Stomach (tissue), 9 donors: ENCODE measurements around the gene FRAS1. TPM values are rescaled to one million over a fixed set of nuclear protein-coding genes. Genes with fewer than 3 reads are reported as not detected.

Experiments used
- DNase-seq, 2 donors: peaks; one replicate each; pipeline versions ENCODE4 v3.0.0 to v3.0.0-alpha.2; 2013 to 2019
- H3K27ac ChIP-seq, 5 donors: fragments of 200-600 bp in 4 of 5; sonication (generic) in 4 of 5; one replicate each; pipeline ENCODE4 v1.5.1; 2013 to 2019; ENCODE audit warnings: mild to moderate bottlenecking in 1 of 5, moderate library complexity in 1 of 5
- H3K27me3 ChIP-seq, 3 donors: fragments of 200-600 bp; sonication (generic); one replicate each; pipeline ENCODE4 v1.5.1; 2017 to 2019; ENCODE audit warnings: mixed run types in 1 of 3
- H3K36me3 ChIP-seq, 4 donors: fragments of 200-600 bp; sonication (generic); 1 replicate in 3 of 4; 2 replicates in 1 of 4; pipeline ENCODE4 v1.5.1; 2016 to 2019
- H3K4me1 ChIP-seq, 4 donors: fragments of 200-600 bp; sonication (generic); one replicate each; pipeline ENCODE4 v1.5.1; 2016 to 2019
- H3K4me3 ChIP-seq, 4 donors: fragments of 200-600 bp; sonication (generic) in 3 of 4; one replicate each; pipeline ENCODE4 v1.5.1; 2016 to 2019; ENCODE audit warnings: mild to moderate bottlenecking in 1 of 4
- H3K9me3 ChIP-seq, 4 donors: fragments of 200-600 bp; sonication (generic); one replicate each; pipeline ENCODE4 v1.5.1; 2016 to 2019
- EP300 ChIP-seq: sonication (generic); formaldehyde crosslinking; IDR thresholded peaks from one replicate; pipeline ENCODE4 v1.6.1; 2017; ENCODE audit warnings: antibody characterized with exemption
- POLR2A ChIP-seq, 4 donors: fragments of 450-650 bp; IDR thresholded peaks; one replicate each; pipeline ENCODE4 v1.6.1; 2016; ENCODE audit warnings: antibody characterized with exemption in 4 of 4, control low read depth in 2 of 4, mild to moderate bottlenecking in 1 of 4, moderate library complexity in 1 of 4
- POLR2AphosphoS5 ChIP-seq, 3 donors: sonication (generic); formaldehyde crosslinking; IDR thresholded peaks; one replicate each; pipeline ENCODE4 v1.6.1; 2016; ENCODE audit warnings: antibody characterized with exemption in 3 of 3
- WGBS, 5 donors: extraction: QIAGEN DNeasy Blood & Tissue Kit in 3 of 5; methylation state at CpG; one replicate each; pipeline versions ENCODE4 v1.1.5 to v1.1.7; 2013 to 2018; 5-methylcytosine and 5-hydroxymethylcytosine counted together
- intact Hi-C: fragments of 100-400 bp; cut with DNase I; formaldehyde crosslinking; loops from one replicate; pipeline ENCODE4 v1.15.1; 2023; ENCODE audit warnings: low total_unique reads
- polyA plus RNA-seq, 3 donors: library from polyadenylated mRNA; stranded (reverse); fragments of 200-250 nt; gene quantifications; one replicate each; pipeline ENCODE4 v1.2.3, GENCODE V29; 2013
- total RNA-seq, 5 donors: library from RNA; depleted of rRNA; stranded (reverse); fragments of >200 nt; gene quantifications; one replicate each; pipeline versions ENCODE4 v1.1.0 to v1.2.3, GENCODE V29; 2014 to 2016
- TF ChIP-seq, protein P1 (sequence below), 7 experiments: fragments of 450-650 bp in 4 of 7; fragments of 200-600 bp in 3 of 7; sonication (generic) in 3 of 7; IDR thresholded peaks; one replicate each; pipeline ENCODE4 v1.5.1; 2016 to 2019; ENCODE audit warnings: antibody characterized with exemption in 7 of 7, control low read depth in 2 of 7, mild to moderate bottlenecking in 1 of 7
- donor health status: healthy with polysubstance abuse.
- donor health status: Bipolar disorder and iron deficiency.
- donor health status: healthy.

The FRAS1 gene
- total and polyA plus RNA-seq, 8 donors, result under 0.01 to 12.7 (median 2.0) TPM

DNA sequence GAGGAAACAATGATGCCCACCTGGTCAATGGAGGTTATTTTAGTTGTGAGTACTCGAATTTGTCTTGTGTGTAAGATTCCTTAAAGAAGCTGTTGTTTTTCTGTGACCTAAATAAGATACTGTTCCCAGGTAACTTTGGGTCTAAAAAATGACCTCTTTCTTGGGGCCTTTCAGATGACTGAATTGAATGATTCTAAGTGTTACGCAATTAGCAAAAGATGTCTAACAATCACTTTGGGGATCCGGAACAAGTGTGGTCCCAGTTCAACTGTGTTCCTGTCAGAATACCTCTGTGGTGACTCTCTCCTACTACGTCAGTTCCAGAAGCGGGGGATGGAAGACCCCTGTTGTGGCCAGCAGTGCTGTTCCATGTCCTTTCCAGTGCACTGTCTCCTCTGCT is 99.4 kb downstream of the FRAS1 start:
- TF ChIP-seq, protein P1, sequence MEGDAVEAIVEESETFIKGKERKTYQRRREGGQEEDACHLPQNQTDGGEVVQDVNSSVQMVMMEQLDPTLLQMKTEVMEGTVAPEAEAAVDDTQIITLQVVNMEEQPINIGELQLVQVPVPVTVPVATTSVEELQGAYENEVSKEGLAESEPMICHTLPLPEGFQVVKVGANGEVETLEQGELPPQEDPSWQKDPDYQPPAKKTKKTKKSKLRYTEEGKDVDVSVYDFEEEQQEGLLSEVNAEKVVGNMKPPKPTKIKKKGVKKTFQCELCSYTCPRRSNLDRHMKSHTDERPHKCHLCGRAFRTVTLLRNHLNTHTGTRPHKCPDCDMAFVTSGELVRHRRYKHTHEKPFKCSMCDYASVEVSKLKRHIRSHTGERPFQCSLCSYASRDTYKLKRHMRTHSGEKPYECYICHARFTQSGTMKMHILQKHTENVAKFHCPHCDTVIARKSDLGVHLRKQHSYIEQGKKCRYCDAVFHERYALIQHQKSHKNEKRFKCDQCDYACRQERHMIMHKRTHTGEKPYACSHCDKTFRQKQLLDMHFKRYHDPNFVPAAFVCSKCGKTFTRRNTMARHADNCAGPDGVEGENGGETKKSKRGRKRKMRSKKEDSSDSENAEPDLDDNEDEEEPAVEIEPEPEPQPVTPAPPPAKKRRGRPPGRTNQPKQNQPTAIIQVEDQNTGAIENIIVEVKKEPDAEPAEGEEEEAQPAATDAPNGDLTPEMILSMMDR (IDR thresholded peaks at IDR 0.05), result no peak
- TF ChIP-seq EP300, result no peak
- Histone ChIP-seq H3K9me3 (no peaks in the 10 kb centered on the region), H3K27me3 (no peaks in the 10 kb centered on the region), H3K4me3 (no peak overlapping the region), H3K36me3 (no peaks in the 10 kb centered on the region), H3K4me1 (no peaks in the 10 kb centered on the region), H3K27ac (no peak overlapping the region)
- 90 to 95% (median 93%) methylated on average over 5 of the region's 5 CpGs for WGBS, 5 donors
- intact Hi-C loops, result no loop called here
- no peak for DNase-seq

DNA sequence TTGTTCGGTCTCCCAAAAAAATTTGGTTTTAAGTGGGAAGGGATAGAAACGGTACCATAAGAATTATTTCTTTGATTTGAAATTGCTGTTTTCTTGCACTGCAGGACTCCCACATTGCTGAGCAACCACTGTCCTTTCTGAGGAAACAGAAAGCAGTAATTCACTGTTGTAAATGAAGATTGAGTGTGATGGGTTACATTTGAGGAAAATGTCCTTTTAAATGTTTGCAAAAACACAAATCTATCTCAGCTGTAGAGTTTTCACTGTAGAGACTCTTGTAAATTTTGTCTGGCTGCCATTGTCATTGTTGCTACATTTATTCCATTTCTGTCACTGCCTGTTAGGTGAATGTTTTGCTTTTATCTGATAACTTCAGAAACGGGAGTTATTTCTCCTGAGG is 105.2 kb downstream of the FRAS1 start:
- Histone ChIP-seq H3K36me3 (no peaks in the 10 kb centered on the region), H3K4me1 (no peaks in the 10 kb centered on the region), H3K27me3 (no peaks in the 10 kb centered on the region), H3K4me3 (no peak overlapping the region), H3K9me3 (no peaks in the 10 kb centered on the region), H3K27ac (no peak overlapping the region)
- intact Hi-C loops, result no loop called here
- no peak for TF ChIP-seq EP300
- TF ChIP-seq POLR2AphosphoS5 (IDR thresholded peaks at IDR 0.05), result no peak
- TF ChIP-seq, protein P1 (IDR thresholded peaks at IDR 0.05), result no peak
- TF ChIP-seq POLR2A (IDR thresholded peaks at IDR 0.05), result no peak
- WGBS, 5 donors, result 59 to 75% (median 63%) methylated on average over 3 of the region's 3 CpGs
- DNase-seq, result no peak

DNA sequence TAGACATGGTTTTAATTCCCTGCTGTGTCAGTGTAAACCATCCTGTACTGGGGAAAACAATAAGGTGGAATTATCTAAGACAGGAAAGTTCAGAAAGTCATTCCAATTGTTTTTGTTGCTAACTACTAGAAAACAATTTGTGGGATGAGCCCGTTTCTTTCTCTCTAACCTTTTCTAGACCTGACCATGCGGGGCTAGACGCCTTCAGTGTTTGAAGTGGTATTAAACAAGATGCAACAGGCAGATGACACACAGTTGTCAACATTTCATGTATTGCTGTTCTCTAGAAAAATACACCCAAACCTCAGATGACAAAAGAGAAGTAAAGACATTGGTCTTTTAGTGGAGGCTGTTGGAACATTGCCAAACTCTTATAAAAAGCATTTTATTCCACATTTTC is 105.7 kb downstream of the FRAS1 start:
- no peak overlapping the region for H3K4me3 ChIP-seq
- H3K36me3 ChIP-seq, result no peaks in the 10 kb centered on the region
- H3K9me3 ChIP-seq, result no peaks in the 10 kb centered on the region
- no peak overlapping the region for H3K27ac ChIP-seq
- no peak for TF ChIP-seq POLR2A (IDR thresholded peaks at IDR 0.05)
- TF ChIP-seq EP300, result no peak
- H3K27me3 ChIP-seq, result no peaks in the 10 kb centered on the region
- DNase-seq, result no peak
- intact Hi-C loops, result no loop called here
- no peaks in the 10 kb centered on the region for H3K4me1 ChIP-seq
- 72 to 80% (median 78%) methylated on average over 3 of the region's 3 CpGs for WGBS, 5 donors

DNA sequence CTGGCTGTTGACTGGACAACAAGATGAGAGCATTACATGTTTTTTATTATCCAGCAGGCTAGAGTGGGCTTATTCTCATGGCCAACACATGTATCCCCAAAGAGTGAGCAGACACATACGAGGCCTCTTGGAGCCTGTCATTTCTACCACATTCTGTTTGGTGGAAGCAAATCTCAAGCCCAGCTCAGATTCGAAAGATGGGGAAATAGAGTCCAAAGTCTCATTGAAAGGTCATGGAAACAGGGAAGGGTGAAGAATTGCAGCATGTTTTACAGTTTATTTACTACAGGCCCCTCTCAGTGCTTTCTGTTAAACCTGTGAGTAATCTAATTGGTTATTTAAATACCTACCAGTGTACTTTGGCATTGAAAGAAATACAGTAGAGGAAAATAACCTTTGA is 108.6 kb downstream of the FRAS1 start:
- WGBS, 5 donors, result 74 to 97% (median 85%) methylated on average over 2 of the region's 2 CpGs
- no peaks in the 10 kb centered on the region for H3K27me3 ChIP-seq
- H3K9me3 ChIP-seq, result no peaks in the 10 kb centered on the region
- H3K4me1 ChIP-seq, result no peaks in the 10 kb centered on the region
- no peak overlapping the region for H3K4me3 ChIP-seq
- H3K27ac ChIP-seq, result no peak overlapping the region
- no peak for DNase-seq
- TF ChIP-seq EP300 (no peak), POLR2A (IDR thresholded peaks at IDR 0.05) (no peak), POLR2AphosphoS5 (IDR thresholded peaks at IDR 0.05) (no peak)
- TF ChIP-seq, protein P1 (IDR thresholded peaks at IDR 0.05), result no peak
- no peaks in the 10 kb centered on the region for H3K36me3 ChIP-seq
- intact Hi-C loops, result no loop called here

DNA sequence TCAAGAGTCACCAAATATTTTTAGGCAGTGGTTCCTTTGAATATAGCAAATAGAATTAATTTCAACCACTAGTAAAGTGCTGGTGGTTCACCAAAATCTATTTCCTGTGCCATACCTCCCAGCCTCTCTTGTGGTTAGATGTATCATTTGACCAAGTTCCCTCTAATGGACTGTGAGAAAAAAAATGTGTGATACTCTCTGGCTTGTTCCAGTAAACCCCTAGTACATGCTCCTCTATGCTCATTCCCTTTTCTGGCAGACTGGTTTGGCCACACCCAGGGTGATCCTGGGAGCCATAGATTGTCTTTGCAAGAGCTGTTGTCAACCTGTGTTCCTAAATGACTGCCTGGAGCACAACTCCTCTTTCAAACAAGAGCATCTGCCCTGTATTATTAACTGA is 109.5 kb downstream of the FRAS1 start:
- H3K4me3 ChIP-seq, result no peak overlapping the region
- no peaks in the 10 kb centered on the region for H3K36me3 ChIP-seq
- H3K9me3 ChIP-seq, result no peaks in the 10 kb centered on the region
- no peak for TF ChIP-seq POLR2A (IDR thresholded peaks at IDR 0.05)
- no peak for TF ChIP-seq EP300
- TF ChIP-seq, protein P1 (IDR thresholded peaks at IDR 0.05), result no peak
- no peak for TF ChIP-seq POLR2AphosphoS5 (IDR thresholded peaks at IDR 0.05)
- no peaks in the 10 kb centered on the region for H3K4me1 ChIP-seq
- no peaks in the 10 kb centered on the region for H3K27me3 ChIP-seq
- intact Hi-C loops, result no loop called here
- no peak for DNase-seq
- no peak overlapping the region for H3K27ac ChIP-seq
